ENCODE measurements around the gene MAMDC4. TPM values are rescaled to one million over a fixed set of nuclear protein-coding genes. Genes with fewer than 3 reads are reported as not detected.
"Not testable (repeated sequence)": the region's sequence is repeated elsewhere in the genome, so short reads cannot be mapped to it uniquely, and the experiment has no call there.

MAMDC4 gene
- 1.6 TPM for total RNA-seq (2013)
- 1 to 10 TPM in 1 of 3 donors, under 1 TPM in 1, not detected in 1; 0.07 to 5.2 TPM for polyA plus RNA-seq
- 1.1 and 1.3 TPM in 2 replicates for polyA minus RNA-seq
- 1.9 to 5.5 (median 3.1) reads per million in 11 experiments for total RNA-seq

DNA sequence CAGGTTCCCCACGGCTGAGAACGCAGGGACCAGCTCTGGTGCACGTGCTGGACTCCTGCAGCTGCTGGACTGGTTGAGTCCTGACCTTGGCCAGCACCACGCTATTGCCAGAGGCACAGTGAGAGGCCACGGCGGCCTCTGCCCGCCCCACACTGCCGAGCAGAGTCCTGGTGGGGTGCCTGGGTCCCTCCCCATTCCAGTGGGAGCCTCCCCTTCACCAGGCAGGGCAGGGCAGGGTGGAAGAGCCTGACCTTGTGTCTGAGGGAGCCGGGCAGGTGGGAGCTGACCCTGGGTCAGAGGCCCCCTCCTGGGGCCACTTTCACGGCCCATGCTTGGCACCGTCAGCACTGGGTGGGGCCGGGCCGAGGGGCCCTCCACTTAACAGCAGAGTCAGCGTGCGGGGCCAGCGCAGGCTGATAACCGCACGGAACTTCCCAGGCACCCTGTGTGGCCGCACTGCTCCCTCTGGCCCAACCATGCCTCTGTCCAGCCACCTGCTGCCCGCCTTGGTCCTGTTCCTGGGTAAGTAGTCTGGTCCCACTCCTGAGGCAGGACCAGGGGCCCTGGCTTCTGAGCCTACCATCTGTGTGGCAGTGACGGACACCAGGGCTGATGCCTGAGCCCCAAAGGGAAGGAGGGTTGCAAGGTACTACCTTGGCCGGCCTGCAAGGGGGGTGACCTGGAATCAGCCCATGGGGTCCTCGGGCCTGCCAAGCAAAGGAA is at the start of gene MAMDC4:
MAMDC4 (plus strand) TSS at position 406 of the 723 bp plus-strand sequence; CDS start at position 477, 71 bp downstream.
- H3K27me3 ChIP-seq (ENCODE audit: control insufficient read depth in 2 of 2, insufficient read depth in 2 of 2, low read length in 2 of 2), result peaks cover 0 to 9% of the 10 kb centered on the region in 2 donors
- no peaks in the 10 kb centered on the region for H3K79me2 ChIP-seq (ENCODE audit: insufficient read depth, low read length)
- peak within 1 kb of the TSS in 2 of 7 donors; percentile 38 to 75 for H3K27ac Mint-ChIP-seq
- H3K4me3 ChIP-seq (replicated peaks in 1 of 3; ENCODE audit: low read depth in 2 of 3, low read length in 3 of 3), result no peak within 1 kb of the TSS
- peaks cover 0 to 3% (median 0%) of the 10 kb centered on the region in 7 donors for H3K9me3 Mint-ChIP-seq
- peaks cover 5 to 9% (median 7%) of the 10 kb centered on the region in 3 donors for H3K27me3 Mint-ChIP-seq (ENCODE audit: low read depth in 3 of 3)
- no peaks in the 10 kb centered on the region for H3K9me3 ChIP-seq (replicated peaks in 1 of 2; ENCODE audit: control insufficient read depth in 1 of 2, insufficient read depth in 1 of 2, low read length in 2 of 2)
- TF ChIP-seq CTCF (IDR thresholded peaks at IDR 0.05), result no peak
- H3K4me2 ChIP-seq (replicated peaks; ENCODE audit: extremely low read depth, low read length, poor library complexity, severe bottlenecking), result no peak within 1 kb of the TSS
- intact Hi-C loops (cut with micrococcal nuclease), result no loop called here
- no peak within 1 kb of the TSS for H2AFZ ChIP-seq (ENCODE audit: insufficient read depth, low read depth, low read length, poor library complexity, severe bottlenecking)
- peaks cover 19 to 25% of the 10 kb centered on the region in 2 donors for H3K4me1 ChIP-seq (ENCODE audit: control insufficient read depth in 1 of 2, insufficient read depth in 2 of 2, low read length in 2 of 2)
- no peak within 1 kb of the TSS for H3K27ac ChIP-seq (ENCODE audit: low read depth in 1 of 2, low read length in 2 of 2)
- peaks cover 0 to 9% of the 10 kb centered on the region in 2 donors for H3K36me3 Mint-ChIP-seq
- H3K4me1 Mint-ChIP-seq, result peaks cover 14% of the 10 kb centered on the region
- H3K4me3 Mint-ChIP-seq, result no peak within 1 kb of the TSS
- peaks cover 9% of the 10 kb centered on the region for H4K20me1 ChIP-seq (ENCODE audit: insufficient read depth, low read length)
- 91% methylated on average over 22 of the region's 23 CpGs for WGBS (ENCODE audit: insufficient coverage)
- DNase-seq, result no peak
- H3K36me3 ChIP-seq (replicated peaks in 1 of 2; ENCODE audit: control insufficient read depth in 1 of 2, insufficient read depth in 2 of 2, low read length in 2 of 2), result peaks cover 0 to 5% of the 10 kb centered on the region in 2 donors
- H3K9ac ChIP-seq (ENCODE audit: insufficient read depth, low read length, poor library complexity, severe bottlenecking), result no peak within 1 kb of the TSS

GRCh38 chr9:136803009-136803550 is 49.1 kb upstream of the MAMDC4 start:
- not testable (repeated sequence) for H3K9me3 ChIP-seq (replicated peaks in 1 of 2; ENCODE audit: control insufficient read depth in 1 of 2, insufficient read depth in 1 of 2, low read length in 2 of 2); H3K4me3 Mint-ChIP-seq; H3K36me3 ChIP-seq (replicated peaks in 1 of 2; ENCODE audit: control insufficient read depth in 1 of 2, insufficient read depth in 2 of 2, low read length in 2 of 2); H4K20me1 ChIP-seq (ENCODE audit: insufficient read depth, low read length); H3K27ac Mint-ChIP-seq; H3K9ac ChIP-seq (ENCODE audit: insufficient read depth, low read length, poor library complexity, severe bottlenecking); H3K27ac ChIP-seq (ENCODE audit: low read depth in 1 of 2, low read length in 2 of 2); H3K79me2 ChIP-seq (ENCODE audit: insufficient read depth, low read length); H2AFZ ChIP-seq (ENCODE audit: insufficient read depth, low read depth, low read length, poor library complexity, severe bottlenecking); H3K4me3 ChIP-seq (replicated peaks in 1 of 3; ENCODE audit: low read depth in 2 of 3, low read length in 3 of 3); H3K4me2 ChIP-seq (replicated peaks; ENCODE audit: extremely low read depth, low read length, poor library complexity, severe bottlenecking); DNase-seq
- peaks cover 13 to 17% of the 10 kb centered on the region in 2 donors for H3K36me3 Mint-ChIP-seq
- peaks cover 42 to 52% (median 43%) of the 10 kb centered on the region in 3 donors for H3K27me3 Mint-ChIP-seq (ENCODE audit: low read depth in 3 of 3)
- peaks cover 32 to 43% of the 10 kb centered on the region in 2 donors for H3K27me3 ChIP-seq (ENCODE audit: control insufficient read depth in 2 of 2, insufficient read depth in 2 of 2, low read length in 2 of 2)
- WGBS (ENCODE audit: insufficient coverage), result 82% methylated on average over 2 of the region's 9 CpGs
- peaks cover 28% of the 10 kb centered on the region for H3K4me1 Mint-ChIP-seq
- H3K4me1 ChIP-seq (ENCODE audit: control insufficient read depth in 1 of 2, insufficient read depth in 2 of 2, low read length in 2 of 2), result peaks cover 23 to 35% of the 10 kb centered on the region in 2 donors
- peaks cover 0 to 14% (median 1%) of the 10 kb centered on the region in 7 donors for H3K9me3 Mint-ChIP-seq
- intact Hi-C loops (cut with micrococcal nuclease), result loop anchor here in 1 of 2 donors (10.0 kb wide), 1 partner anchor 142 kb away; the partner anchor contains the start of genes C8G and FBXW5

All from CD14-positive monocyte (primary cell).